OCI-LY7 (cell line): ENCODE data around the gene RPS15. TPM values are rescaled to one million over a fixed set of nuclear protein-coding genes. Genes with fewer than 3 reads are reported as not detected.

Experiments used
- BruUV-seq: library from RNA; stranded (reverse); fragments of 400-500 nt; replicated peaks from 2 replicates; lab custom pipeline; 2021; lab: Mats Ljungman, UMichigan
- CTCF ChIA-PET: fragments of 300-600 bp; sonication (Branson Sonifier 250); formaldehyde crosslinking; loops from one replicate; lab custom pipeline; 2022; ENCODE audit warnings: antibody characterized with exemption; ENCODE audit not compliant: unreplicated experiment; lab: Charles Lee
- POLR2A ChIA-PET: fragments of 300-600 bp; sonication (Branson Sonifier 250); formaldehyde crosslinking; loops from one replicate; lab custom pipeline; 2022; ENCODE audit warnings: antibody characterized with exemption; lab: Charles Lee
- DNase-seq: peaks from one replicate; pipeline ENCODE4 v3.0.0-alpha.2; 2015; ENCODE audit warnings: low spot score
- H2AFZ ChIP-seq: fragments of 200-600 bp; sonication (generic), shearing (Covaris generic); 2 replicates; pipeline ENCODE4 v1.6.1; 2014; ENCODE audit warnings: mild to moderate bottlenecking, antibody characterized with exemption, low read length, moderate library complexity
- H3K27ac ChIP-seq: fragments of 200-600 bp; sonication (generic); 2 replicates; pipeline ENCODE4 v1.5.1; 2014; ENCODE audit warnings: mixed run types, low read depth, mild to moderate bottlenecking, moderate library complexity, low read length, inconsistent platforms; ENCODE audit not compliant: poor library complexity, severe bottlenecking
- H3K36me3 ChIP-seq: fragments of 200-600 bp; sonication (generic); 2 replicates; pipeline ENCODE4 v1.6.1; 2014; ENCODE audit warnings: mild to moderate bottlenecking, antibody characterized with exemption, low read length, moderate library complexity, mixed read lengths; ENCODE audit not compliant: insufficient read depth
- H3K4me1 ChIP-seq: fragments of 200-600 bp; sonication (generic); 2 replicates; pipeline ENCODE4 v1.5.1; 2014; ENCODE audit warnings: mild to moderate bottlenecking, low read length; ENCODE audit not compliant: insufficient read depth, poor library complexity, severe bottlenecking
- H3K4me2 ChIP-seq: fragments of 200-600 bp; sonication (generic); 2 replicates; pipeline ENCODE4 v1.6.1; 2014; ENCODE audit warnings: mild to moderate bottlenecking, low read length
- H3K4me3 ChIP-seq: fragments of 200-600 bp; sonication (generic); 2 replicates; pipeline ENCODE4 v1.5.1; 2014; ENCODE audit warnings: mild to moderate bottlenecking, low read depth, low read length; ENCODE audit not compliant: poor library complexity, severe bottlenecking
- H3K79me2 ChIP-seq: fragments of 200-600 bp; sonication (generic); 2 replicates; pipeline ENCODE4 v1.6.1; 2016; ENCODE audit warnings: low read depth, mild to moderate bottlenecking, low read length, moderate library complexity, mixed read lengths; ENCODE audit not compliant: insufficient read depth
- H3K9me2 ChIP-seq: fragments of 200-600 bp; sonication (generic); 2 replicates; pipeline ENCODE4 v1.6.1; 2016; ENCODE audit warnings: mild to moderate bottlenecking, low read length, mixed read lengths; ENCODE audit not compliant: insufficient read depth
- H3K9me3 ChIP-seq: fragments of 200-600 bp; sonication (generic); 2 replicates; pipeline ENCODE4 v1.6.1; 2014; ENCODE audit warnings: mild to moderate bottlenecking, mixed run types, low read length, mixed read lengths
- H4K20me1 ChIP-seq: fragments of 200-600 bp; sonication (generic); 2 replicates; pipeline ENCODE4 v1.6.1; 2014; ENCODE audit warnings: mild to moderate bottlenecking, antibody characterized with exemption, low read length, moderate library complexity, mixed read lengths; ENCODE audit not compliant: insufficient read depth
- CTCF ChIP-seq: fragments of 200-600 bp; sonication (generic); conservative IDR thresholded peaks from 2 replicates; pipeline ENCODE4 v1.5.1; 2014; ENCODE audit warnings: mild to moderate bottlenecking, antibody characterized with exemption, low read length, moderate library complexity, mixed read lengths
- EZH2phosphoT487 ChIP-seq: fragments of 200-600 bp; sonication (generic); IDR thresholded peaks from 2 replicates; pipeline ENCODE4 v1.6.1; 2018; ENCODE audit warnings: low read depth, borderline replicate concordance, mild to moderate bottlenecking, mixed run types, antibody characterized with exemption, low read length, moderate library complexity, mixed read lengths
- intact Hi-C: fragments of 100-400 bp; cut with micrococcal nuclease; formaldehyde crosslinking; loops from one replicate; pipeline ENCODE4 v1.10.0; 2022; ENCODE audit not compliant: unreplicated experiment
- total RNA-seq, 2 experiments: library from RNA; depleted of rRNA in 1 of 2; stranded (reverse); fragments of >200 nt in 1 of 2; shearing (Covaris generic) in 1 of 2; gene quantifications; 2 replicates each; pipeline ENCODE4 v1.2.3, GENCODE V29; 2014 to 2022

The RPS15 gene
- total RNA-seq, 2 experiments from 2014 or later = 1,860 to 2,068 TPM

GRCh38 chr19:1486720-1487575, 48.8 kb downstream of the RPS15 start:
- H3K9me2 ChIP-seq = no peaks in the 10 kb centered on the region
- no peak for TF ChIP-seq CTCF
- no peak for TF ChIP-seq EZH2phosphoT487
- no peak for DNase-seq
- no peak overlapping the region for H3K27ac ChIP-seq
- no peaks in the 10 kb centered on the region for H3K9me3 ChIP-seq
- intact Hi-C loops = no loop called here
- BruUV-seq = no TSS peak
- no peak overlapping the region for H2AFZ ChIP-seq
- no peaks in the 10 kb centered on the region for H3K36me3 ChIP-seq
- H3K4me1 ChIP-seq = peaks cover 16% of the 10 kb centered on the region
- no peaks in the 10 kb centered on the region for H4K20me1 ChIP-seq
- H3K4me3 ChIP-seq = no peak overlapping the region
- ChIA-PET POLR2A (no interaction called here), CTCF (no interaction called here)
- no peaks in the 10 kb centered on the region for H3K79me2 ChIP-seq
- no peak overlapping the region for H3K4me2 ChIP-seq

- no peaks in the 10 kb centered on the region for H3K9me2 ChIP-seq
Observed at GRCh38 chr19:1487576-1488281, 49.5 kb downstream of the RPS15 start.

More at GRCh38 chr19:1487576-1488281, 49.5 kb downstream of the RPS15 start:
- Histone ChIP-seq H3K27ac (no peak overlapping the region), H4K20me1 (no peaks in the 10 kb centered on the region), H3K79me2 (no peaks in the 10 kb centered on the region), H3K4me3 (no peak overlapping the region), H3K4me1 (peaks cover 16% of the 10 kb centered on the region), H3K36me3 (no peaks in the 10 kb centered on the region), H3K4me2 (no peak overlapping the region), H3K9me3 (no peaks in the 10 kb centered on the region), H2AFZ (no peak overlapping the region)
- ChIA-PET CTCF (no interaction called here), POLR2A (no interaction called here)
- no peak for TF ChIP-seq EZH2phosphoT487
- no peak for TF ChIP-seq CTCF
- DNase-seq = no peak
- intact Hi-C loops = no loop called here
- BruUV-seq = no TSS peak
